ENCODE results near the gene LRGUK. TPM values are rescaled to one million over a fixed set of nuclear protein-coding genes. Genes with fewer than 3 reads are reported as not detected.
A peak's percentile ranks its signal among the peaks of the same experiment; 100 is the strongest.

The LRGUK gene
- total RNA-seq, 2 donors from 2014 or later = 0.78 to 0.99 TPM

GRCh38 chr7:134176037-134176350 lies 48.9 kb downstream of the LRGUK start:
- ATAC-seq = no peak
- intact Hi-C loops (cut with DNase I) = no loop called here
- no peak overlapping the region for H3K27ac ChIP-seq
- H3K36me3 ChIP-seq (replicated peaks in 1 of 2; ENCODE audit: insufficient read depth in 1 of 2, low read depth in 2 of 2) = no peaks in the 10 kb centered on the region
- WGBS, 2 donors = 90 to 93% methylated on average over 4 of the region's 4 CpGs
- H3K27me3 ChIP-seq = no peaks in the 10 kb centered on the region
- H3K4me3 ChIP-seq = no peak overlapping the region
- DNase-seq = no peak
- TF ChIP-seq POLR2A (IDR thresholded peaks at IDR 0.05) (no peak), CTCF (IDR thresholded peaks at IDR 0.05) (no peak)
- no peaks in the 10 kb centered on the region for H3K9me3 ChIP-seq
- H3K4me1 ChIP-seq = no peaks in the 10 kb centered on the region

- DNase-seq = no peak
- no peaks in the 10 kb centered on the region for H3K36me3 ChIP-seq (replicated peaks in 1 of 2; ENCODE audit: insufficient read depth in 1 of 2, low read depth in 2 of 2)
- intact Hi-C loops (cut with DNase I) = no loop called here
- H3K27ac ChIP-seq = no peak overlapping the region
- TF ChIP-seq CTCF (IDR thresholded peaks at IDR 0.05) = no peak
- TF ChIP-seq POLR2A (IDR thresholded peaks at IDR 0.05) = no peak
- 84 to 90% methylated on average over 6 of the region's 6 CpGs for WGBS, 2 donors
- H3K9me3 ChIP-seq = no peaks in the 10 kb centered on the region
- H3K4me3 ChIP-seq = no peak overlapping the region
- H3K27me3 ChIP-seq = no peaks in the 10 kb centered on the region
- ATAC-seq = no peak
- H3K4me1 ChIP-seq = no peaks in the 10 kb centered on the region
These were observed 52.2 kb downstream of the LRGUK start for GRCh38 chr7:134179036-134180011.

- intact Hi-C loops (cut with DNase I) = no loop called here
- H3K4me1 ChIP-seq = no peaks in the 10 kb centered on the region
- no peaks in the 10 kb centered on the region for H3K9me3 ChIP-seq
- TF ChIP-seq CTCF (IDR thresholded peaks at IDR 0.05) (no peak), POLR2A (IDR thresholded peaks at IDR 0.05) (no peak)
- no peak overlapping the region for H3K27ac ChIP-seq
- H3K36me3 ChIP-seq (replicated peaks in 1 of 2; ENCODE audit: insufficient read depth in 1 of 2, low read depth in 2 of 2) = no peaks in the 10 kb centered on the region
- no peak for DNase-seq
- ATAC-seq = no peak
- 71 to 89% methylated on average over 1 of the region's 1 CpG for WGBS, 2 donors
- no peaks in the 10 kb centered on the region for H3K27me3 ChIP-seq
- H3K4me3 ChIP-seq = no peak overlapping the region
These were observed 53.2 kb downstream of the LRGUK start for GRCh38 chr7:134180376-134180775.

- no peak overlapping the region for H3K4me3 ChIP-seq
- DNase-seq (no peak), ATAC-seq (no peak)
- TF ChIP-seq CTCF (IDR thresholded peaks at IDR 0.05) = no peak
- no peak for TF ChIP-seq POLR2A (IDR thresholded peaks at IDR 0.05)
- no peaks in the 10 kb centered on the region for H3K27me3 ChIP-seq
- H3K36me3 ChIP-seq (replicated peaks in 1 of 2; ENCODE audit: insufficient read depth in 1 of 2, low read depth in 2 of 2) = no peaks in the 10 kb centered on the region
- H3K9me3 ChIP-seq = no peaks in the 10 kb centered on the region
- WGBS, 2 donors = 58 to 59% methylated on average over 3 of the region's 3 CpGs
- H3K4me1 ChIP-seq = no peaks in the 10 kb centered on the region
- intact Hi-C loops (cut with DNase I) = no loop called here
- no peak overlapping the region for H3K27ac ChIP-seq
These were observed 54.9 kb downstream of the LRGUK start for GRCh38 chr7:134182078-134182477.

- WGBS, 2 donors = 58 to 79% methylated on average over 3 of the region's 3 CpGs
- Histone ChIP-seq H3K4me3 (no peak overlapping the region), H3K36me3 (replicated peaks in 1 of 2; ENCODE audit: insufficient read depth in 1 of 2, low read depth in 2 of 2) (no peaks in the 10 kb centered on the region), H3K9me3 (no peaks in the 10 kb centered on the region), H3K4me1 (no peaks in the 10 kb centered on the region), H3K27me3 (no peaks in the 10 kb centered on the region), H3K27ac (no peak overlapping the region)
- DNase-seq (peak in 1 of 4 donors; percentile 7), ATAC-seq (no peak)
- intact Hi-C loops (cut with DNase I) = no loop called here
- no peak for TF ChIP-seq CTCF (IDR thresholded peaks at IDR 0.05)
- TF ChIP-seq POLR2A (IDR thresholded peaks at IDR 0.05) = no peak
These were observed 57.6 kb downstream of the LRGUK start for GRCh38 chr7:134184767-134185166.
